Measurements from ENCODE around the gene STAT5A.

GRCh38 chr17:42341568-42341967 lies 53.3 kb downstream of the STAT5A start:
- TF ChIP-seq CTCF (optimal IDR thresholded peaks at IDR 0.05 in 1 of 3, IDR thresholded peaks at IDR 0.05 in 1 of 3, conservative IDR thresholded peaks at IDR 0.05 in 1 of 3; ENCODE audit: extremely low read depth in 1 of 3, insufficient read depth in 2 of 3, low read length in 3 of 3) (no peak), EZH2 (IDR thresholded peaks at IDR 0.05; ENCODE audit: low read length) (no peak)
